IMR-90 (cell line): Measurements from ENCODE around the gene NEURL2. TPM values are rescaled to one million over a fixed set of nuclear protein-coding genes. Genes with fewer than 3 reads are reported as not detected.

ENCODE experiments used
- ATAC-seq: fragments of 200-7000 bp; cut with Tn5 transposase; 2 replicates; pipeline ENCODE4 v1.9.1; 2020; ENCODE audit warnings: low read depth, mild to moderate bottlenecking, moderate library complexity
- BruUV-seq: library from RNA; stranded (reverse); fragments of 400-500 nt; replicated peaks from 2 replicates; lab custom pipeline; 2021; lab: Mats Ljungman, UMichigan
- CTCF ChIA-PET: fragments of 300-600 bp; formaldehyde crosslinking; extraction: SDS; loops from one replicate; lab custom pipeline; 2021; ENCODE audit warnings: antibody characterized with exemption; lab: Yijun Ruan, JAX
- POLR2A ChIA-PET: fragments of 300-600 bp; sonication (Branson Sonifier 250); formaldehyde crosslinking; loops from one replicate; lab custom pipeline; 2022; ENCODE audit warnings: antibody characterized with exemption; ENCODE audit not compliant: unreplicated experiment; lab: Charles Lee
- DNase-seq: peaks from one replicate; pipeline ENCODE4 v3.0.0; 2013
- H2AFZ ChIP-seq: replicated peaks from 2 replicates; pipeline ENCODE3; 2013; ENCODE audit warnings: low read length, mild to moderate bottlenecking; ENCODE audit not compliant: poor library complexity
- H2AK5ac ChIP-seq: 2 replicates; pipeline ENCODE4 v1.6.1; 2013; ENCODE audit warnings: low read depth, low read length, inconsistent platforms
- H2AK9ac ChIP-seq: replicated peaks from 2 replicates; pipeline ENCODE3; 2013; ENCODE audit warnings: mild to moderate bottlenecking, low read depth, low read length, moderate library complexity; ENCODE audit not compliant: poor library complexity
- H2BK120ac ChIP-seq: 2 replicates; pipeline ENCODE4 v1.6.1; 2013; ENCODE audit warnings: low read depth, low read length, inconsistent platforms
- H2BK15ac ChIP-seq: 3 replicates; pipeline ENCODE4 v1.6.1; 2013; ENCODE audit warnings: low read depth, low read length, inconsistent platforms
- H2BK20ac ChIP-seq: 2 replicates; pipeline ENCODE4 v1.6.1; 2013; ENCODE audit warnings: low read depth, mild to moderate bottlenecking, inconsistent platforms, low read length, moderate library complexity
- H2BK5ac ChIP-seq: 2 replicates; pipeline ENCODE4 v1.6.1; 2013; ENCODE audit warnings: mild to moderate bottlenecking, low read depth, low read length, inconsistent platforms; ENCODE audit not compliant: poor library complexity, severe bottlenecking
- H3K14ac ChIP-seq: replicated peaks from 2 replicates; pipeline ENCODE4 v1.6.1; 2013; ENCODE audit warnings: low read depth, low read length, inconsistent platforms
- H3K18ac ChIP-seq: 2 replicates; pipeline ENCODE4 v1.6.1; 2013; ENCODE audit warnings: low read depth, low read length, control low read depth
- H3K23ac ChIP-seq: 2 replicates; pipeline ENCODE4 v1.6.1; 2013; ENCODE audit warnings: low read depth, low read length, inconsistent platforms
- H3K27ac ChIP-seq: 2 replicates; pipeline ENCODE4 v1.5.1; 2013; ENCODE audit warnings: mild to moderate bottlenecking, control low read depth, low read length; ENCODE audit not compliant: insufficient read depth
- H3K27me3 ChIP-seq: 2 replicates; pipeline ENCODE4 v1.6.1; 2013; ENCODE audit warnings: low read length; ENCODE audit not compliant: control insufficient read depth, insufficient read depth
- H3K36me3 ChIP-seq: 2 replicates; pipeline ENCODE4 v1.6.1; 2013; ENCODE audit warnings: low read length, mixed read lengths; ENCODE audit not compliant: control insufficient read depth, insufficient read depth
- H3K4ac ChIP-seq: 2 replicates; pipeline ENCODE4 v1.6.1; 2013; ENCODE audit warnings: low read depth, low read length, inconsistent platforms
- H3K4me1 ChIP-seq: 2 replicates; pipeline ENCODE4 v1.6.1; 2013; ENCODE audit warnings: low read length, mixed read lengths; ENCODE audit not compliant: control insufficient read depth, insufficient read depth
- H3K4me2 ChIP-seq: 2 replicates; pipeline ENCODE4 v1.6.1; 2013; ENCODE audit warnings: low read depth, mild to moderate bottlenecking, control low read depth, low read length, moderate library complexity
- H3K4me3 ChIP-seq: 2 replicates; pipeline ENCODE4 v1.5.1; 2013; ENCODE audit warnings: low read depth, mild to moderate bottlenecking, control low read depth, low read length, moderate library complexity; ENCODE audit not compliant: insufficient read depth
- H3K56ac ChIP-seq: 2 replicates; pipeline ENCODE4 v1.6.1; 2013; ENCODE audit warnings: low read length, inconsistent platforms; ENCODE audit not compliant: insufficient read depth; ENCODE audit errors: extremely low read depth
- H3K79me1 ChIP-seq, 2 experiments: 2 replicates each; pipeline ENCODE4 v1.6.1; 2013; ENCODE audit warnings: low read length in 2 of 2, inconsistent platforms in 1 of 2, low read depth in 1 of 2
- H3K9ac ChIP-seq: 2 replicates; pipeline ENCODE4 v1.6.1; 2013; ENCODE audit warnings: low read depth, low read length, control low read depth
- H3K9me1 ChIP-seq: 2 replicates; pipeline ENCODE4 v1.6.1; 2013; ENCODE audit warnings: low read length, inconsistent platforms; ENCODE audit not compliant: insufficient read depth
- H3K9me3 ChIP-seq: 2 replicates; pipeline ENCODE4 v1.6.1; 2013; ENCODE audit warnings: low read length; ENCODE audit not compliant: control insufficient read depth, insufficient read depth
- H4K20me1 ChIP-seq: 2 replicates; pipeline ENCODE4 v1.6.1; 2013; ENCODE audit warnings: low read length, inconsistent platforms; ENCODE audit not compliant: insufficient read depth
- H4K5ac ChIP-seq: 2 replicates; pipeline ENCODE4 v1.6.1; 2013; ENCODE audit warnings: mild to moderate bottlenecking, low read depth, low read length, control low read depth
- H4K8ac ChIP-seq, 2 experiments: 2 replicates each; pipeline ENCODE4 v1.6.1; 2013; ENCODE audit warnings: low read depth in 2 of 2, low read length in 2 of 2, control low read depth in 1 of 2, inconsistent platforms in 1 of 2
- H4K91ac ChIP-seq: 2 replicates; pipeline ENCODE4 v1.6.1; 2013; ENCODE audit warnings: low read depth, low read length, inconsistent platforms; ENCODE audit not compliant: insufficient read depth
- BHLHE40 ChIP-seq: fragments of 150-350 bp; IDR thresholded peaks from 2 replicates; pipeline ENCODE4 v1.6.1; 2016; ENCODE audit warnings: mild to moderate bottlenecking, low read depth, low read length
- CHD1 ChIP-seq: IDR thresholded peaks from 2 replicates; pipeline ENCODE4 v1.6.1; 2012; ENCODE audit warnings: low read depth, low read length, improper control_type of control experiment
- FOS ChIP-seq: fragments of 150-350 bp; IDR thresholded peaks from 2 replicates; pipeline ENCODE4 v1.6.1; 2016; ENCODE audit warnings: low read depth, low read length
- MAFK ChIP-seq: IDR thresholded peaks from 2 replicates; pipeline ENCODE4 v1.6.1; 2012; ENCODE audit warnings: low read depth, low read length, improper control_type of control experiment
- MAZ ChIP-seq: IDR thresholded peaks from 2 replicates; pipeline ENCODE4 v1.6.1; 2012; ENCODE audit warnings: low read depth, mild to moderate bottlenecking, low read length, improper control_type of control experiment, moderate library complexity, borderline replicate concordance
- MXI1 ChIP-seq: IDR thresholded peaks from 2 replicates; pipeline ENCODE4 v1.6.1; 2012; ENCODE audit warnings: low read depth, mild to moderate bottlenecking, low read length, moderate library complexity, borderline replicate concordance
- NFE2L2 ChIP-seq: fragments of 150-350 bp; IDR thresholded peaks from 2 replicates; pipeline ENCODE4 v1.6.1; 2016; ENCODE audit warnings: low read depth, mild to moderate bottlenecking, low read length
- POLR2A ChIP-seq: IDR thresholded peaks from 2 replicates; pipeline ENCODE4 v1.6.1; 2012; ENCODE audit warnings: mild to moderate bottlenecking, low read depth, low read length
- RAD21 ChIP-seq: IDR thresholded peaks from 2 replicates; pipeline ENCODE4 v1.6.1; 2012; ENCODE audit warnings: low read length, improper control_type of control experiment
- RCOR1 ChIP-seq: IDR thresholded peaks from 2 replicates; pipeline ENCODE4 v1.6.1; 2012; ENCODE audit warnings: mild to moderate bottlenecking, low read length, improper control_type of control experiment; ENCODE audit not compliant: insufficient replicate concordance
- RFX5 ChIP-seq: IDR thresholded peaks from 2 replicates; pipeline ENCODE4 v1.8.0; 2012; ENCODE audit warnings: low read depth, mild to moderate bottlenecking, low read length, moderate library complexity
- SMC3 ChIP-seq: fragments of 150-350 bp; IDR thresholded peaks from 2 replicates; pipeline ENCODE4 v1.6.1; 2016; ENCODE audit warnings: low read depth, mild to moderate bottlenecking, antibody characterized with exemption, low read length, moderate library complexity
- WGBS, 2 experiments: methylation state at CpG; one replicate each; pipeline versions ENCODE4 v1.1.5 to v1.1.7; 2013; ENCODE audit warnings: missing lambda C conversion rate in 2 of 2; ENCODE audit not compliant: insufficient read length in 1 of 2; ENCODE audit errors: extremely low coverage in 2 of 2; 5-methylcytosine and 5-hydroxymethylcytosine counted together
- dilution Hi-C: fragments of 300-500 bp; cut with HindIII; formaldehyde crosslinking; loops from one replicate; pipeline ENCODE4 v1.14.3; 2018; ENCODE audit warnings: low sequenced_read_pairs; ENCODE audit not compliant: unreplicated experiment
- in situ Hi-C: fragments of 300-500 bp; cut with MboI; formaldehyde crosslinking; loops from 3 replicates; pipeline ENCODE4 v1.14.3; 2019; ENCODE audit warnings: low sequenced_read_pairs, inconsistent platforms, mixed read lengths
- intact Hi-C: fragments of 100-400 bp; cut with micrococcal nuclease; formaldehyde crosslinking; loops from 2 replicates; pipeline ENCODE4 v1.10.0; 2022
- polyA plus RNA-seq, 3 experiments: library from polyadenylated mRNA; depleted of rRNA; stranded (reverse); fragments of >200 nt; gene quantifications; 2 replicates each; pipeline ENCODE4 v1.2.3, GENCODE V29; 2012; ENCODE audit warnings: low replicate concordance in 1 of 3
- total RNA-seq: library from RNA; depleted of rRNA; stranded (reverse); fragments of >200 nt; gene quantifications from 2 replicates; pipeline ENCODE4 v1.2.3, GENCODE V29; 2012
- TF ChIP-seq, protein P1 (sequence below): fragments of 150-350 bp; IDR thresholded peaks from 2 replicates; pipeline ENCODE4 v1.6.1; 2016; ENCODE audit warnings: low read depth, mild to moderate bottlenecking, low read length, moderate library complexity, borderline replicate concordance
- TF ChIP-seq, protein P2 (sequence below): conservative IDR thresholded peaks from 2 replicates; pipeline ENCODE4 v1.5.1; 2012; ENCODE audit warnings: mild to moderate bottlenecking, low read depth, low read length, improper control_type of control experiment
- TF ChIP-seq, protein P3 (sequence below): fragments of 150-350 bp; IDR thresholded peaks from 2 replicates; pipeline ENCODE4 v1.6.1; 2017; ENCODE audit warnings: mild to moderate bottlenecking, antibody characterized with exemption, low read length, low read depth

The NEURL2 gene
- total and polyA plus RNA-seq, 2 of the 4 experiments (the other 2 are of a cell fraction): 1.1 to 2.5 TPM

DNA sequence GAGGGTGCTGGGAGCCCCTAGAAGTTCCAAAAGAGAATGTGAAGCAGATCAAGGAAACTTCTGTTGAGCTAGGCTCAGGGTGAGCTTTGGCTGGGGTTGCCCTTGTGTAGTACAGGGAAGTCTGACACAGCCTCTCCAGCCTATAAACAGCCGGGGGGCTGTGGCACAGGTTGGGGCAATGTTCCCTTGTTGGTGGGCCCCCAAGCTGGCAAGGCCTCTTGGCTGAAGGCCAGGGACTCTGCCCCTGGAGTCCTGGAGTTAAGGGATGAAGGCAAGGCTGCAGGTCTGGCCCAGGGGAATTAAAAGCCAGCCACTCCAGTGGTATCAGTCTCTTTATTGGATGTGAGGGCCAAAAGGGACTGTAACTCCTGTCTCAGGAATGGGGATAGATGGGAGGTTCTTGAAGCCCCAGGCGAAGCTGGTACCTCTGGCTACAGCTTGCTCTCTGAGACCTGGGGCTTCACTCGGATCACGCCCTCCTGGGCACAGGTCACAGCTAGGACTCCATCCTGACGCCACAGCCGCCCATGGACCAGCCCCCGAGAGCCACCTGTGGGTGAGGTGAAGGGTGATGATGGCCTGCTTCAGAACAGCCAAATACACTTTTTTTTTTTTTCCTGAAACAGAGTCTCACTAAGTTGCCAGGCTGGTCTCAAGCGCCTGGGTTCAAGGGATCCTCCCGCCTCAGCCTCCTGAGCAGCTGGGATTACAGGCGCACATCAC, 49.4 kb downstream of the NEURL2 start:
- Histone ChIP-seq H3K23ac (no peak overlapping the region), H4K91ac (no peak overlapping the region), H2AK9ac (no peak overlapping the region), H3K27ac (no peak overlapping the region; the same call in 1 of the 2 replicates), H3K4me1 (peaks cover 2% of the 10 kb centered on the region; the same call in 1 of the 2 replicates), H3K18ac (no peak overlapping the region), H2BK15ac (no peak overlapping the region), H4K20me1 (peaks cover 5% of the 10 kb centered on the region), H3K36me3 (peaks cover 57% of the 10 kb centered on the region), H4K5ac (no peak overlapping the region), H3K14ac (no peak overlapping the region), H3K27me3 (no peaks in the 10 kb centered on the region), H3K9ac (no peak overlapping the region), H3K4me2 (no peak overlapping the region), H3K4ac (no peak overlapping the region), H2BK20ac (no peak overlapping the region), H2AFZ (no peak overlapping the region), H3K9me1 (peaks cover 17% of the 10 kb centered on the region), H2BK5ac (no peak overlapping the region), H4K8ac (no peak overlapping the region), H3K9me3 (no peaks in the 10 kb centered on the region), H3K4me3 (no peak overlapping the region), H3K56ac (no peak overlapping the region), H3K79me1 (peaks cover 11 to 24% of the 10 kb centered on the region in 2 experiments; a peak in 3 of 4 replicates), H2AK5ac (no peak overlapping the region), H2BK120ac (no peak overlapping the region)
- no TSS peak for BruUV-seq
- dilution Hi-C loops (no loop called here), in situ Hi-C loops (no loop called here), intact Hi-C loops (loop anchor here (1.0 kb wide), 1 partner anchor 13 kb away; no protein-coding TSS in a partner anchor)
- POLR2A ChIA-PET: interaction anchor here (0.5 kb wide), 1 partner anchor 1916 kb away, joined by 8 read pairs; no protein-coding TSS in a partner anchor
- ATAC-seq (no peak), DNase-seq (no peak)
- CTCF ChIA-PET: no interaction called here
- TF ChIP-seq, protein P1, sequence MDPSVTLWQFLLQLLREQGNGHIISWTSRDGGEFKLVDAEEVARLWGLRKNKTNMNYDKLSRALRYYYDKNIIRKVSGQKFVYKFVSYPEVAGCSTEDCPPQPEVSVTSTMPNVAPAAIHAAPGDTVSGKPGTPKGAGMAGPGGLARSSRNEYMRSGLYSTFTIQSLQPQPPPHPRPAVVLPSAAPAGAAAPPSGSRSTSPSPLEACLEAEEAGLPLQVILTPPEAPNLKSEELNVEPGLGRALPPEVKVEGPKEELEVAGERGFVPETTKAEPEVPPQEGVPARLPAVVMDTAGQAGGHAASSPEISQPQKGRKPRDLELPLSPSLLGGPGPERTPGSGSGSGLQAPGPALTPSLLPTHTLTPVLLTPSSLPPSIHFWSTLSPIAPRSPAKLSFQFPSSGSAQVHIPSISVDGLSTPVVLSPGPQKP: no peak
- TF ChIP-seq RAD21 (no peak), CHD1 (no peak), RFX5 (no peak), MAFK (no peak), MXI1 (no peak), NFE2L2 (no peak), POLR2A (no peak), SMC3 (no peak), FOS (no peak), RCOR1 (no peak), BHLHE40 (no peak), MAZ (no peak)
- TF ChIP-seq, protein P2, sequence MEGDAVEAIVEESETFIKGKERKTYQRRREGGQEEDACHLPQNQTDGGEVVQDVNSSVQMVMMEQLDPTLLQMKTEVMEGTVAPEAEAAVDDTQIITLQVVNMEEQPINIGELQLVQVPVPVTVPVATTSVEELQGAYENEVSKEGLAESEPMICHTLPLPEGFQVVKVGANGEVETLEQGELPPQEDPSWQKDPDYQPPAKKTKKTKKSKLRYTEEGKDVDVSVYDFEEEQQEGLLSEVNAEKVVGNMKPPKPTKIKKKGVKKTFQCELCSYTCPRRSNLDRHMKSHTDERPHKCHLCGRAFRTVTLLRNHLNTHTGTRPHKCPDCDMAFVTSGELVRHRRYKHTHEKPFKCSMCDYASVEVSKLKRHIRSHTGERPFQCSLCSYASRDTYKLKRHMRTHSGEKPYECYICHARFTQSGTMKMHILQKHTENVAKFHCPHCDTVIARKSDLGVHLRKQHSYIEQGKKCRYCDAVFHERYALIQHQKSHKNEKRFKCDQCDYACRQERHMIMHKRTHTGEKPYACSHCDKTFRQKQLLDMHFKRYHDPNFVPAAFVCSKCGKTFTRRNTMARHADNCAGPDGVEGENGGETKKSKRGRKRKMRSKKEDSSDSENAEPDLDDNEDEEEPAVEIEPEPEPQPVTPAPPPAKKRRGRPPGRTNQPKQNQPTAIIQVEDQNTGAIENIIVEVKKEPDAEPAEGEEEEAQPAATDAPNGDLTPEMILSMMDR: no peak
- TF ChIP-seq, protein P3, sequence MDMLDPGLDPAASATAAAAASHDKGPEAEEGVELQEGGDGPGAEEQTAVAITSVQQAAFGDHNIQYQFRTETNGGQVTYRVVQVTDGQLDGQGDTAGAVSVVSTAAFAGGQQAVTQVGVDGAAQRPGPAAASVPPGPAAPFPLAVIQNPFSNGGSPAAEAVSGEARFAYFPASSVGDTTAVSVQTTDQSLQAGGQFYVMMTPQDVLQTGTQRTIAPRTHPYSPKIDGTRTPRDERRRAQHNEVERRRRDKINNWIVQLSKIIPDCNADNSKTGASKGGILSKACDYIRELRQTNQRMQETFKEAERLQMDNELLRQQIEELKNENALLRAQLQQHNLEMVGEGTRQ: no peak
- WGBS, 2 experiments: 91% methylated on average over 3 of the region's 10 CpGs; no CpG with 5 or more reads in 1 of the 2 experiments
